Esophagus mucosa (tissue), 1 donor: ENCODE data around the gene NCOR1. TPM values are rescaled to one million over a fixed set of nuclear protein-coding genes. Genes with fewer than 3 reads are reported as not detected.
A peak's percentile ranks its signal among the peaks of the same experiment; 100 is the strongest.
"Not testable (repeated sequence)": the region's sequence is repeated elsewhere in the genome, so short reads cannot be mapped to it uniquely, and the experiment has no call there.

Source experiments
- ATAC-seq: fragments of 200-7000 bp; cut with Tn5 transposase; one replicate; pipeline ENCODE4 v1.9.1; 2020
- total RNA-seq: library from RNA; stranded (reverse); gene quantifications from one replicate; pipeline ENCODE4 v1.2.4, GENCODE V29; 2023
- donor health status: DM: yes; HTN: yes; CAD: no.

The NCOR1 gene
- total RNA-seq, result 71.0 TPM

GRCh38 chr17:16215273-16215964, at the start of gene NCOR1:
Gene NCOR1, minus strand, starts transcription at chr17:16215534. Its CDS starts 20,965 bp downstream, at chr17:16194569.
- ATAC-seq, result peak; percentile 95

GRCh38 chr17:16262201-16262600, 46.9 kb upstream of the NCOR1 start:
- no peak for ATAC-seq

- ATAC-seq, result no peak
These were observed 45.7 kb upstream of the NCOR1 start for GRCh38 chr17:16261049-16261448.

GRCh38 chr17:16259926-16260325, 44.6 kb upstream of the NCOR1 start:
- no peak for ATAC-seq

- ATAC-seq, result no peak
These were observed 43.6 kb upstream of the NCOR1 start for GRCh38 chr17:16258901-16259300.

GRCh38 chr17:16255481-16255921, 40.2 kb upstream of the NCOR1 start:
- ATAC-seq, result no peak

GRCh38 chr17:16254773-16255400, 39.6 kb upstream of the NCOR1 start:
- no peak for ATAC-seq

GRCh38 chr17:16251556-16251955, 36.2 kb upstream of the NCOR1 start:
- ATAC-seq, result no peak

- ATAC-seq, result no peak
These were observed 35.7 kb upstream of the NCOR1 start for GRCh38 chr17:16251043-16251442.

GRCh38 chr17:16250635-16251034, 35.3 kb upstream of the NCOR1 start:
- ATAC-seq, result peak; percentile 74

- ATAC-seq, result no peak
These were observed 32.3 kb upstream of the NCOR1 start for GRCh38 chr17:16247586-16247984.

GRCh38 chr17:16243801-16244567, 28.6 kb upstream of the NCOR1 start:
- no peak for ATAC-seq

- ATAC-seq, result no peak
These were observed 28.1 kb upstream of the NCOR1 start for GRCh38 chr17:16243385-16243784.

- ATAC-seq, result no peak
These were observed 26.6 kb upstream of the NCOR1 start for GRCh38 chr17:16241906-16242399.

- ATAC-seq, result no peak
These were observed 24.6 kb upstream of the NCOR1 start for GRCh38 chr17:16239931-16240330.

- ATAC-seq, result no peak
These were observed 17.1 kb upstream of the NCOR1 start for GRCh38 chr17:16232391-16232790.

- ATAC-seq, result not testable (repeated sequence)
These were observed 14.7 kb upstream of the NCOR1 start for GRCh38 chr17:16229912-16230561.

GRCh38 chr17:16222406-16222805, 7.1 kb upstream of the NCOR1 start:
- no peak for ATAC-seq

- ATAC-seq, result peak; percentile 69
These were observed 1.8 kb upstream of the NCOR1 start, which contains the start of gene PIGL for GRCh38 chr17:16217002-16217635. Gene PIGL, plus strand, starts transcription at chr17:16217210. Its CDS starts 17 bp downstream, at chr17:16217227.

- ATAC-seq, result not testable (repeated sequence)
These were observed 1.1 kb upstream of the NCOR1 start for GRCh38 chr17:16216341-16217001.

GRCh38 chr17:16215965-16216316, 607 bp upstream of the NCOR1 start:
- peak; percentile 35 for ATAC-seq

- peak; percentile 58 for ATAC-seq
These were observed 397 bp downstream of the NCOR1 start for GRCh38 chr17:16215002-16215272.
